Measurements from ENCODE around the gene YARS1.

The YARS1 gene

DNA sequence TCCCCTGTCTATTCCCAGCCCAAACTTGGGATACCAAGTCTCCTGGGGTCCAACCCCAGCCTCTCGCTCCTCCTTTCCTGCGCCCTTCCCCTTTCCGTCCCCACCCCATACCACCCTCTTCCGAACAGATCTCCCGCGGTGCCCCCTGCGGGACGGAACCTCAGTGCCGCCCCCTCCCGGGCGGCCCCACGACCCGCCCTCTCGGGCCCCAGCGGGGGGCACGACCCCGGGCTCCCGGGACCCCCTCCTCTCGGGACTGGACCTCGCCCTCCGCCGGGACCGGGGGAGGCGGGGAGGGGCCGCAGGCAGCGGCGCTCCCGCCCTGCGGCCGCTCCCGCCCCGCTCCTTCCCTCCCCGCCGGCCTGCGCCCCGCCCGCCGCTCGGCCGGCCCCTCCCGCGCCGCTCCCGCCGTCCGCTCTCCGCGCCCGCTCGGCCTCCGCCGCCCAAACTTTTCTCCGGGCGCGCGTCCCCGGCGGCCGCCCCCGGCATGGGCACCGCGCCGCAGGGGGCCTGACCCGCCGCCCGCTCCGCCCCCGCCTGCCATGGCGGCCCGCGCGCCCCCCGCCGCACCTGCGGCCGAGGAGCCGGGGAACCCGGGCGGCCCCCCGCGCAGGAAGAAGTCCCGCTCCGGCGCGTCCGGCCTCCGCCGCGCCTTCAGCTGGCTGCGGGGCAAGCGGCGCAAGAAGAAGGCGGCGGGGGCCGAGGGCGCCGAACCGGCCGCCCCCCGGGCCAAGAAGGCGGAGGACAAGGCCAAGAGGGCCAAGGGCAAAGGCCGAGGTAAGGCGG is 75.6 kb downstream of the YARS1 start:
- no peak for DNase-seq

DNA sequence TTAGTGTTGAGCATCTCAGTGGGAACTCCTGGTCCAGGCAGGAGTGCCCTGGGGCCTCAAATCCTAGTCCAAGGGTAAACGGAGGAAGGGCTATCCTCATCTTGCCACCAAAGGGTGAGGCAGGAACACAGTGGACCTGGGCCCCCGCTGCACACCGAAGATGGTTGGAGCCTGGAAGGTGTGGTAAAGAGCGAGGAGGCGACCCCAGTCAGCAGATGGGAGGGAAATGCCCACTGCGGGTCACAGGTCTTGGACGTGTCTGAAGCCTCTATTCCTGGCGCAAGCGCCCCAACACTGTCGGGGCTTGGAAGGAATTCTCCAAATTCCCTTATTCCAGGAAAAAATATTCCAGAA is 76.1 kb downstream of the YARS1 start:
- no peak for DNase-seq

DNA sequence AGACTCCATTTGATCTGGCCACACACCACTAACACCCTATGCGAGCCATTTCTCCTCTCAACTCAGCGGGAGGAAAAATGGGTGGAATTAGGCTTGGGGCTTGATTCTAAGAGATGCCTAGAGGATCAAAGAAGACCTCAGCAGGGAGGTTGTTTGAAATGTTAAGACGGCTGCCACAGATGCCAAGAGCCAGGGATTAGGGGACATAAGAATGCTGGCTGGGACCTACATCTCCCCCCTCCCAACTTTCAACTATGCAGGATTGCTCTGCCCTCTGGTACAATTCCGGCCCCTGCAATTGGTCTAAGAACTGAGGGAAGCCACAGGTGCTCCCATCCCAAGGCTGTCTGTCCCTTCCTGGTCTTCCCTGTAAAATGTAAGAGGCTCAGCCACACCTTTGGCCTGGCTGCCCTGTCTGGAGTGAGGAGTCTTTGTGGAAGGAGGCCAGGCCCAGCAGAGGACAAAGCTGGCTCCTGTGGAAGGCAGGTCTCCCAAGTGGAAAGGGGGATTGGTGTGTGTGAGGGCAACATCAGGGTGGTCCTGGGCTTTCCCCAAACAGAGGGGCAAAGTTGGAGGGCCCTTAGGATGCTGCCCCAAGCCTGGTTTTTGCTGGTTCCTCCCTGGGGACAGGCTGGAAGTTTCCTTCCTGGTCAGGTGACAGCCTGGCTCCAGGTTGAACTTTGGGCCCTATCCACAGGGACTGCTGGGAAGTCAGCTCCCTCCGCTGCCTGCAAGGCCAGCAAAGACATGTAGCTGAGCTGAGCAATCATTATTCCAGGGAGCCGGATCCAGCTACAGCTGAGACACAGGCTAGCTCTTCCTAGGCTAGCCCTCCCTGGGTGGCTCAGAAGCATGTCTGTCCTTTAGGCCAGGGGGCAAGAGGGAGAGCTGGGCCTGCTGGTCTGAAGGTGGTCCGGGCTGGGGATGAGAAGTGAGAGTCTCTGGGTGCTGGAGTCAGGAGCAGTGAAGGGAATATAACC is 80.1 kb downstream of the YARS1 start:
- no peak for DNase-seq

DNA sequence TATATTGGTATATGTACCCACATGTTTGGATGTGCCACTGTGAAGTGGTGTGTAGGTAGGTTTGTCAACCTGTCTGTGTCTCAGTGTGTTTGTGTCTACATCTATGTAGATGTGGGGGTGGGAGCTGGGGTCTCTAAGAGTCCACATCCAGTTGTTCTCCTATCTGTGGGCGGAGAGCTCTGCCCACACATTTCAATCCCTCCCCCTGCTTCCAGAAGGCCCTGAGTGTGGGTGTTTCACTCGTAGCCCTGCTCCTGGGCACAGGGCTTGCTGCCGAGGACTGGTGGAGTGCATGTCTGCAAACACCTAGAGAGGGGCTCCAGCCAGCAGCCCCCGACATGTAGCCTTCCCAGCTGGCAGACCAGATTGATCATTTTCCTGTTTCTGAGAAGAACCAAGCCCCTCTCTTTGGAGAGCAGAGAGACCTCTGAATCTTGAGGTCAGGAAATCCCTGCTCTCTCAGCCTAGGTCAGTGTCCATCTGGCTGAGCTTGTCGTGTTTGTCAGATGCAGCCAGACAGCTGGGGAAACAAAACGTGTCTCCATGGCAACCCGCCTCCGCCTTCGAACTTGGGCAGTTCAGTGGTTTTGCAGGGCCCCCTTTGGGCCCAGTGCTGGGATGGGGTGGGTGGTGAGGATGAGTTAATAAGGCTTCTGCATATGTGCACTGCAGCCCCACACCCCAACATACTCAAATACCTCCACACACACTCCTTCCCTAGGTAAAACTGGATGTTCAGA is 83.4 kb downstream of the YARS1 start:
- DNase-seq = no peak

GRCh38 chr1:32729254-32730046 is 87.7 kb downstream of the YARS1 start:
- no peak for DNase-seq

- no peak for DNase-seq
Measured at GRCh38 chr1:32728413-32729077, 88.6 kb downstream of the YARS1 start.

- no peak for DNase-seq
Measured at GRCh38 chr1:32727876-32728275, 89.3 kb downstream of the YARS1 start.

GRCh38 chr1:32725615-32725982 is 91.6 kb downstream of the YARS1 start:
- DNase-seq = no peak

All from CD4-positive, alpha-beta T cell treated with Interleukin-12 subunit alpha and Interleukin-12 subunit beta, for 1 hour (primary cell).